Kidney (tissue), 14 donors: Measurements from ENCODE around the gene SPTLC1. TPM values are rescaled to one million over a fixed set of nuclear protein-coding genes. Genes with fewer than 3 reads are reported as not detected.
A peak's percentile ranks its signal among the peaks of the same experiment; 100 is the strongest.

Experiments used
- DNase-seq, 5 donors: peaks; one replicate each; pipeline ENCODE4 v3.0.0-alpha.2; 2013 to 2020
- FAIRE-seq: peaks from 2 replicates; lab custom pipeline; 2012; peaks lifted over from hg19 to GRCh38; lab: Jason Lieb, UNC
- H3K27ac ChIP-seq, 2 donors: one replicate each; pipeline ENCODE4 v1.7.0; 2013; ENCODE audit warnings: low read depth in 2 of 2, low read length in 2 of 2, inconsistent platforms in 1 of 2
- H3K27me3 ChIP-seq: one replicate; pipeline ENCODE4 v1.7.1; 2013; ENCODE audit warnings: low read length, inconsistent platforms; ENCODE audit not compliant: control insufficient read depth, insufficient read depth
- H3K36me3 ChIP-seq, 3 donors: one replicate each; pipeline versions ENCODE4 v1.7.0 to v1.7.1; 2013; ENCODE audit warnings: low read length in 3 of 3, control low read depth in 1 of 3, inconsistent platforms in 1 of 3; ENCODE audit not compliant: insufficient read depth in 3 of 3, control insufficient read depth in 2 of 3
- H3K4me1 ChIP-seq, 3 donors: one replicate each; pipeline versions ENCODE4 v1.7.0 to v1.7.1; 2013; ENCODE audit warnings: low read length in 3 of 3, inconsistent platforms in 1 of 3, low read depth in 1 of 3; ENCODE audit not compliant: control insufficient read depth in 2 of 3, insufficient read depth in 2 of 3
- H3K4me3 ChIP-seq, 3 donors: one replicate each; pipeline versions ENCODE4 v1.7.0 to v1.8.1; 2013; ENCODE audit warnings: low read length in 3 of 3, control low read depth in 1 of 3, inconsistent platforms in 1 of 3
- H3K9ac ChIP-seq, 3 donors: one replicate each; pipeline versions ENCODE4 v1.7.0 to v1.7.1; 2013; ENCODE audit warnings: low read length in 3 of 3, control low read depth in 1 of 3, inconsistent platforms in 1 of 3
- H3K9me3 ChIP-seq, 3 donors: one replicate each; pipeline versions ENCODE4 v1.7.0 to v1.7.1; 2013; ENCODE audit warnings: low read length in 3 of 3, control low read depth in 1 of 3, inconsistent platforms in 1 of 3; ENCODE audit not compliant: control insufficient read depth in 2 of 3, insufficient read depth in 1 of 3
- CTCF ChIP-seq: IDR thresholded peaks from 3 replicates; pipeline ENCODE4 v1.5.1; 2012; ENCODE audit warnings: mild to moderate bottlenecking, moderate library complexity, borderline replicate concordance; ENCODE audit not compliant: insufficient read depth; ENCODE audit errors: extremely low read depth
- intact Hi-C: fragments of 100-400 bp; cut with DNase I; formaldehyde crosslinking; loops from one replicate; pipeline ENCODE4 v1.11.1; 2022
- polyA plus RNA-seq: library from polyadenylated mRNA; stranded (reverse); fragments of 350-450 nt; fragmentation: Illumina TruSeq; extraction: RNeasy Lipid Tissue Mini Kit (QIAGEN cat#74804); gene quantifications from one replicate; pipeline ENCODE4 v1.2.3, GENCODE V29; 2014; ENCODE audit warnings: low read depth, low replicate concordance; ENCODE audit not compliant: insufficient read depth
- total RNA-seq: library from RNA; stranded (reverse); fragmentation: NEBNext Ultra II Directional; extraction: Animal tissue kit (Norgen Biotek cat#: 25700); gene quantifications from one replicate; pipeline ENCODE4 v1.2.1, GENCODE V29; 2021
- donor health status: control.
- donor health status: control.
- donor health status: control.
- donor health status: control.
- donor health status: control.
- donor health status: DM: yes; HTN: yes; CAD: no.
- donor health status: Normal renal cell carcinoma (clear cell type).

The SPTLC1 gene
- total and polyA plus RNA-seq, 2 donors from 2014 or later: 29.4 to 72.2 TPM

GRCh38 chr9:92064711-92065110, 50.5 kb downstream of the SPTLC1 start:
- H3K36me3 ChIP-seq: peaks cover 8 to 15% (median 10%) of the 10 kb centered on the region in 3 donors
- intact Hi-C loops: no loop called here

GRCh38 chr9:92061184-92061583, 54.0 kb downstream of the SPTLC1 start:
- DNase-seq (peak in 2 of 5 donors; percentile 26 to 33), FAIRE-seq (no peak)
- peaks cover 0 to 18% (median 5%) of the 10 kb centered on the region in 3 donors for H3K9me3 ChIP-seq
- no peak overlapping the region for H3K27ac ChIP-seq
- H3K36me3 ChIP-seq: peaks cover 6 to 19% (median 6%) of the 10 kb centered on the region in 3 donors
- intact Hi-C loops: no loop called here
- no peaks in the 10 kb centered on the region for H3K27me3 ChIP-seq
- no peak overlapping the region for H3K4me3 ChIP-seq
- no peaks in the 10 kb centered on the region for H3K4me1 ChIP-seq
- no peak for TF ChIP-seq CTCF
- H3K9ac ChIP-seq: no peak overlapping the region

More at GRCh38 chr9:92064711-92065110, 50.5 kb downstream of the SPTLC1 start:
- no peak for DNase-seq
- TF ChIP-seq CTCF: no peak
- Histone ChIP-seq H3K4me3 (no peak overlapping the region), H3K27me3 (no peaks in the 10 kb centered on the region), H3K4me1 (no peaks in the 10 kb centered on the region), H3K9me3 (peaks cover 0 to 18% (median 5%) of the 10 kb centered on the region in 3 donors), H3K9ac (no peak overlapping the region), H3K27ac (no peak overlapping the region)
- no peak for FAIRE-seq

- H3K9me3 ChIP-seq: peaks cover 0 to 18% (median 5%) of the 10 kb centered on the region in 3 donors
- intact Hi-C loops: no loop called here
- H3K4me3 ChIP-seq: no peak overlapping the region
- DNase-seq: no peak
- TF ChIP-seq CTCF: no peak
- H3K27me3 ChIP-seq: no peaks in the 10 kb centered on the region
- FAIRE-seq: no peak
- no peaks in the 10 kb centered on the region for H3K4me1 ChIP-seq
- peaks cover 6 to 17% (median 10%) of the 10 kb centered on the region in 3 donors for H3K36me3 ChIP-seq
- no peak overlapping the region for H3K9ac ChIP-seq
- H3K27ac ChIP-seq: no peak overlapping the region
Measured at GRCh38 chr9:92059661-92060060, 55.6 kb downstream of the SPTLC1 start.
